GM19467 (cell line): Measurements from ENCODE around the gene FDXR.

Experiments
- ATAC-seq: cut with Tn5 transposase; IDR thresholded peaks from one replicate; pipeline ENCODE4 v1.9.1; 2021; ENCODE audit warnings: mild to moderate bottlenecking, moderate library complexity; ENCODE audit not compliant: unreplicated experiment

The FDXR gene

GRCh38 chr17:74901353-74902135 lies 28.8 kb upstream of the FDXR start:
- no peak for ATAC-seq

DNA sequence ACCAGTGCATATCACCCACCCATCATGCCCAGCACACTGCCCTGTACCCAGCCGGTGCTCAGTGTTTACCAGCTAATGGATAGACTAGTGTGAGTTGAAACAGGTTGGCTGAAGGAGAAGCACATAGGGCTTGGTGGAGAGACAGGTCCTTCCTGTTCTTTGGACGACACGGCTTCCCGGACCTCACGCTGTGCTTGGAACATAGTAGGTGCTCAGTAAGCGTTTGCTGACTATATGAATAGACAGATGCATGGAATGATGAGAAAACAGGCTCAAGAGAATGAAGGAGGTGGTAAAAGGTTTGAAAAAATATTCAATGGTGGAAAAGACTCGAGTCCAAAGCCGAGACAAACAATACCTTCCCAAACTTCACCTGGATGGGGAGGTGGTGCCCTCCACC lies 27.4 kb upstream of the FDXR start:
- ATAC-seq, result no peak

- no peak for ATAC-seq
Measured at GRCh38 chr17:74898376-74898946, 25.7 kb upstream of the FDXR start.

DNA sequence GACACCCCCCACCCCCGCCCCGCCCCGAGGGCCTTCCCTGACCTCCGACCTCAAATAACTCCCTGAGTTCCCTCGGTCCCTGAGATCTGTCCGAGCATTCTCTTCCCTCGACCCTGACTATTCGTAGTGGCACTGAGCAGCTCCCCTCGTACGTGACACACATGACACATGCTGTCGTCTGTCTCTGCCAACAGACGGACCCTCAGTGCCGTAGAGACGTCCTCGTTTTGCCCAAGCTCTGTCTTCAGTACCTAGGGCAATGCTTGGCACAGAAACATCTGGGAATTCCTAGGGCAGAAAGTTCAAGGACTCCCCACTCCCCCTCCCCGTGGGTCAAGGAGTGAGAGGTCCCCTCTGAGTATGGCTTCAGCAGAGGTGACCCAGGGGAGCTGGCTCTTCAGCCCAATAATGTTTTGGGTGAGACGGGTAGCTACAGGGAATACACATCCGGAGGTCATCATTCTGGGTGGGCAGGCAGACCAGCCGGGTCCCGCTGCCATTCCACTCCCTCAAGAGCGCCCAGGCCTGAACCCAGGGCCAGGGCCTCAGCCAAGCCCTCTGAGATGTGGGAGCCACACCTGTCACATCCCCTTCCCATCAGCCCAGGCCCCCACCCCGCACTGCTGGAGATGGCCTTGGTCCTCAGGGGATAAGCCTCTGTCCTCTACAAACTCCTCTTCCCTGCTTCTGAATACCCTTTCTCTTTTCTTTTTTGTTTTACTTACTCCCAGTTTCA lies 21.3 kb upstream of the FDXR start:
- no peak for ATAC-seq

DNA sequence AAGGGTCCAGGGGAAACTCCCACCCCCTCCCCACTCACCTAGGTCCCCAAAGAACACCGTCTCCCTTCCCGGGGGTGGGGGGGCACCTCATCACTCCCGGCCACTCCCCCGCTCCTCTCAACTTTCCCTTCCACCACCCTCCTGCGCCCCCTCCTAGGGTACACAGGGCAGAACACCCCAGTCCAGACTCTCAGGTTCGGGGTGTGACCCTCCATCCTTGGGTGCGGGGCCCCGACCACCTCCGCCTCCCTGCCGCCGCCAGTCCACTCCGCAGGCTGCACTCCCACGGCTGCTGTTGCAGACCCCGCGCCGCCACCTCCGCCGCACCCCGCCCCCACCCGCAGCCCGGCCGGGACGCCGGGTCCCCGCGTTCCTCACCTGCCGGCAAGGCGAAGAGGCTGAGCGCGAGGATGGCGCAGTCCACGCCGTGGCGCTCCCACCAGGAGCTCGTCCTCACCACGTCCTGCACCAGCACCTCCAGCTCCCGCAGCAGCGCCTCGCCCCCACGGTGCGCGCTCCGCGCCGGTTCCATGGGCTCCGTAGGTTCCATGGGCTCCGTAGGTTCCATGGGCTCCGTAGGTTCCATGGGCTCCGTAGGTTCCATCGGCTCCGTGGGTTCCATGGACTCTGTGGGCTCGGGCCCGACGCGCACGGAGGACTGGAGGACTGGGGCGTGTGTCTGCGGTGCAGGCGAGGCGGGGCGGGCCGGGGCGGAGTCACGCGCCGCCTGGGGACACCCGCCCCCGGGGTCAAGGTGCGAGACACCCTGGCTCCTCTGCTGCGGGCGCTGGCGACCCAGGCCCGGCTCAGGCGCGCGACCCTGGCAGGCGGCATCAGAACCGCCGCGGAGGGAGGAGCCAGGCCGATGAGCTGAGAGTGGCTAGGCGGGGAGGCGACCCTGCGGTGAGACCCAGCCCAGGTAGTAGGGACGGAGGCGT lies 20.4 kb upstream of the FDXR start, which contains the start of gene FADS6:
Gene FADS6 (minus strand): TSS at position 660 of the 938 bp plus-strand sequence. CDS start 38 bp downstream, at position 622.
- ATAC-seq, result no peak

- no peak for ATAC-seq
Measured at GRCh38 chr17:74892013-74892841, 19.4 kb upstream of the FDXR start.

DNA sequence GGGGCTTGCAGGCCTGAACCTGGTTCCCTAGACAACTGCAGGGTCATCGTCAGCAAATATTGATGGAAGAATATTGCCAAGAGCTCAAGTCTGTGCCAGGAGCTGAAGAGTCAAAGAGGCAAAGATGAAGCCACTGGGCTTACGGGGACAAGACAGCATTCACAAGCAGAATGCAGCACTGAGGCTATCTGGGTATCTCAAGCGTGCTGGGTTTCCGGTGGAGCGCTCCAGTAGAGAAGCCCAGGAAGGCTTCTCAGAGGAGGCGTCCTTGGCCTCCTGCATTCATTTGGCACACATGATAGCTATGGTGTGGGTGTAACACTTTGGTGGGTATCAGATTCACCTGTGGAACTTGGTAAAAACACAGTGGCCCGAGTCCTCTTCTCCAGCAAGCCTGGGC lies 17.8 kb upstream of the FDXR start:
- no peak for ATAC-seq

- ATAC-seq, result no peak
Measured at GRCh38 chr17:74888469-74888868, 15.7 kb upstream of the FDXR start.

DNA sequence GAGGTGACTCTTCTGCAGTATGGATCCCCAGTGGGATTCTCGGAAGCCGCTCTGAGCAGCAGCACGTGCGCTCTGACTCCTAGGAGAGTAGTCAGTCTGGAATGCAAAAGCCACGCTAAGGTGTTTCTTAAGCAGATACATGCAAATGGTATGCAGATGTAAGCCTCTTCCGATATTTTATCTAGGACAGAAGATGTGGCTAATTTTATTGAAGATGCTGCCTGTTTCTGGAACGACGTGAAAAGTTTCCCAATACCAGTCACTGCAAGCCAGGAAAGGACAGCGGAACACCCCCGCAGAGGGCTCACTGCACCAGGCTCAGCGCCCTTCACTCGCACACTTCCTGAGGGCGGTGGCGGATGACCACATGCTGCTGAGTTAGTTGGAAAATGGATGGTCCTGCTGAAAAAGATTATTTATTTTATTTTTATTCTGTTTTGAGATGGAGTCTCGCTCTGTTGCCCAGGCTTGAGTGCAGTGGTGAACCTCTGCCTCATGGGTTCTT lies 10.5 kb upstream of the FDXR start:
- ATAC-seq, result no peak

- no peak for ATAC-seq
Measured at GRCh38 chr17:74882517-74883240, 9.9 kb upstream of the FDXR start.

DNA sequence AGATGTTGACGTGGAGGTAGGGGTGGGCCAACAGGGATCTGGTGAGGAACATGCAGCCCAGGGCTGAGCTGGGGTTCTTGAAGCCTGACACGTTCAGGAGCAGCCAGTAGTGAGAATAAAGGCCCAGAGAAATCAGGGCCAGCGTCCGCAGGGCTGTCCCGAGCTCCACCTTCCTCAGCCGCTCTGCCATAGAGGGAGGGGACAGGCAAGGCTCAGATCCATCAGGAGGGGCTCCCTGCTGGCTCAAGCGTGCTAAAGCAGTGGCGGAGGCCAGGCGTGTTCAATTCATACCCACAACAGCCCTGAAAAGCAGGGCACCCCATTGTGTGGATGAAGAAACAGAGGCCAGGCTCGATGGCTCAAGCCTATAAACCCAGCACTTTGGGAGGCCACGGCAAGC lies 8.3 kb upstream of the FDXR start:
- no peak for ATAC-seq

DNA sequence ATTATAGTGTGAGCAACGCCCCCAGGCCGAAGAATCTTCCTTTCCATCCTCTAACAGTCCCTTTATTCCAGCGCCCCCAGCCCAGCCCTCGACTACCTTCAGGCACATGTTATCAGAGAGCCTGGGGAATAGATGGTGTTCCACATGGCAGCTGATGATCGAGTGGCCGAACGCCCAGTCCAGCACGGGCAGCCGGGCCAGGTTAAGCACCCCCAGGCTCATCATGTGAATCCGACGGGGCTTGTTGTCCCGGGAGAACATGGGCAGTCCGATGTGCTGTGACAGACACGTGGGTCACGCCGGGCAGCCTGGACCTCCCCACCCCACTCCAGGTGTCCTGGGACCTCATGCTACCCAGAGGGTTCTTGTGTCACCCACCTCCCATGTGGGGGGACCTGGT lies 6.5 kb upstream of the FDXR start:
- no peak for ATAC-seq

GRCh38 chr17:74878658-74879057 lies 5.9 kb upstream of the FDXR start:
- no peak for ATAC-seq

DNA sequence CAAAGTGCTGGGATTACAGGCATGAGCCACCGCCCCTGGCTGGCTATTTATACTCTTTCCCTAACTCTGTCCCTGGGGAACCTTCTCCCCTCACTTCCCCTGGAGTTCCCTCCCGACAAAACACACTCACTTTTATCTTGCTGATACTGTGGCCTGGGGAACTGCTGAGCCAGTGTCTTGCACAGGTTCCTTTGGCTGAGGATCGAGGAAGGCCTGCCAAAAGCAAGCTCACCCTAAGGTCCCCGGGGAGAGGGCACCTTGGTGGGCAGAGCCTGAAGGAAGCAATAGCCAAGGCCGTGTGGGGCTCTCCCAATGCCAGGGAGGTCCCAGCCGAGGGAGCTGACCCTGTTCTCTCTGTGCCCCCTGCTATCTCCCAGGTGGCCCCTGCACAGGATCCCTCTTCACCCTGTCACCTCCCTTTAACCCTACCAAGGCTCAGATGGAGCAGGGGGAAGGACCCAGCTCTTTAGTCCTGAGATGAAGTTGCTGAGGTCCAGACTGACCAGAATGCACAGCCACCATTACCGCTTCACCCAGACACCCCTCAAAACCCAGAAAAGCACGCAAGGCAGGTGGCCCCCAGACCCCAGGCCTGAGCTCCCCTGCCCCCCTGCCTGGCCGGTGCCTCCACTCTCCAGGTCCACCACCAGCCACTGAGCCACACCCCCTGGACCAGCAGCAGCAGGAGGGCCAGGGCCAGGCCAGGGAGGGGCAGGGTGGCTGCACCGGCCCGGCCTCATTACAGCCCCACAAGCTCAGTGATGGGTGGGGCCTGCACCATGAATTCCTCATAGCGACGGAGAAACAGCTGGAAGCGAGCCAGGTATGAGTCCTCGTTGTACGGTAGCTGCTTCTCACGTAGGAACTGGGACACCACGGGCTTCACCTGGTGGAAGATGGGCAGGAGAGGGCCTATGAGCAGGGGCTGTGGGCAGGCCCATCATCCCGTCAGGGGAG lies 5.1 kb upstream of the FDXR start:
- ATAC-seq, result no peak

- no peak for ATAC-seq
Measured at GRCh38 chr17:74875977-74876593, 3.3 kb upstream of the FDXR start.

DNA sequence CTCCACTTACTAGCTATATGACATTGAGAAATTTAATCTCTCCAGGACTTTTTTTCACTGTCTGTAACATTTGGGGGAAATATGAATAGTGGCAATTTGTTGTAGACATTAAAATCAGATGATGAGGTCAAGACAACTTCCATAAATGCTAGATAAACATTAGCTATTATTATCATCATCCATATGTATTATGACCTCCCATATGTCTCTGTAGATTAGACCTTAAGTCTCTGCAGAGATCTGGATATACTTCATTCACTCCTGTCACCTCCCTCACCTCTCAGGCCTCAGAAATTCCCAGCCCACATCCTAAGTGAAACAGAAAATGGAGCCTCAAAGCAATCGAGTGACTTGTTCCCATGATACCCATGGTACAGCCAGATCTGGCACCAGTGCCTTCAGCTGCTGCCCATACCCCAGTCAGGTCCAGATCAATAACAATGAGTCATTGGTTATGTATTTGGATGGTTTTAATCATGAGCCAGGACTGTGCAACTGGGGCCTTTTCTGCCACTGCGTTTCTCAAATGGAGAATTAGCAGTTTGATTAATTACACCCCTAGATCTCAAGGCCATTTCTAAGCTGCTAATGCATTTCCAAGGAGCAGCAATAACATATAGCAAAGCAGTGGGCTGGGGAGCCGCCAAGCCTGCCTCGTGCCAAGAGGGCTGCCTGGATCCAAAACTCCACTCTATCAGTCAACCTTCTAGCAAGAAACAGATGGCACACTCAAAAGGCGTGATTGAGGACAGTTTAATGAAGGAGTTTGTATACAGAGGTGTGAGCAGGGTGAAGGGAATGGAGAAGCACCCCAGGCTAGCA lies 2.6 kb upstream of the FDXR start:
- ATAC-seq, result no peak

GRCh38 chr17:74874615-74875037 lies 1.8 kb upstream of the FDXR start:
- ATAC-seq, result no peak
